H1 (cell line): Measurements from ENCODE around the gene SLC8B1. TPM values are rescaled to one million over a fixed set of nuclear protein-coding genes. Genes with fewer than 3 reads are reported as not detected.

Experiments used
- CTCF ChIA-PET: fragments of 300-600 bp; sonication (Branson Sonifier 250); formaldehyde crosslinking; loops from one replicate; lab custom pipeline; 2021; ENCODE audit not compliant: partially characterized antibody; lab: Charles Lee
- POLR2A ChIA-PET: fragments of 300-600 bp; sonication (Branson Sonifier 250); formaldehyde crosslinking; loops from one replicate; lab custom pipeline; 2021; ENCODE audit warnings: inconsistent platforms; ENCODE audit not compliant: partially characterized antibody; lab: Charles Lee
- DNase-seq, 2 experiments: peaks; one replicate each; pipeline versions ENCODE4 v3.0.0 to v3.0.0-alpha.2; 2010 to 2022; ENCODE audit warnings: low spot score in 2 of 2, low read depth in 1 of 2, mixed read lengths in 1 of 2
- FAIRE-seq: peaks from 2 replicates; lab custom pipeline; 2011; peaks lifted over from hg19 to GRCh38; lab: Jason Lieb, UNC
- H2AFZ ChIP-seq: 2 replicates; pipeline ENCODE4 v1.8.1; 2012; ENCODE audit warnings: low read length, inconsistent platforms
- H2AK5ac ChIP-seq: 2 replicates; pipeline ENCODE4 v1.6.1; 2013; ENCODE audit warnings: low read depth, low read length
- H2BK120ac ChIP-seq: replicated peaks from 2 replicates; pipeline ENCODE3; 2013; ENCODE audit warnings: low read depth, low read length, inconsistent platforms
- H2BK12ac ChIP-seq: 2 replicates; pipeline ENCODE4 v1.6.1; 2013; ENCODE audit warnings: low read depth, low read length
- H2BK15ac ChIP-seq: 2 replicates; pipeline ENCODE4 v1.6.1; 2013; ENCODE audit warnings: low read length
- H2BK20ac ChIP-seq: 2 replicates; pipeline ENCODE4 v1.6.1; 2013; ENCODE audit warnings: low read length
- H2BK5ac ChIP-seq: 2 replicates; pipeline ENCODE4 v1.6.1; 2013; ENCODE audit warnings: low read depth, low read length
- H3K14ac ChIP-seq: 2 replicates; pipeline ENCODE4 v1.6.1; 2013; ENCODE audit warnings: inconsistent platforms; ENCODE audit not compliant: insufficient read length
- H3K18ac ChIP-seq: 2 replicates; pipeline ENCODE4 v1.6.1; 2013; ENCODE audit warnings: low read length; ENCODE audit errors: extremely low read depth
- H3K23ac ChIP-seq: 2 replicates; pipeline ENCODE4 v1.6.1; 2013; ENCODE audit warnings: inconsistent platforms; ENCODE audit not compliant: insufficient read length
- H3K23me2 ChIP-seq: 2 replicates; pipeline ENCODE4 v1.6.1; 2013; ENCODE audit warnings: low read depth, low read length
- H3K27ac ChIP-seq: 2 replicates; pipeline ENCODE4 v1.6.1; 2011; ENCODE audit warnings: low read depth, low read length, inconsistent platforms
- H3K27me3 ChIP-seq, 4 experiments: replicated peaks in 1 of 4; 1 replicate in 1 of 4; 2 replicates in 3 of 4; pipeline versions ENCODE4 v1.6.1 to v1.8.1; 2011 to 2013; ENCODE audit warnings: low read length in 3 of 4, mild to moderate bottlenecking in 3 of 4, inconsistent platforms in 2 of 4, mixed read lengths in 2 of 4, moderate library complexity in 1 of 4; ENCODE audit not compliant: control insufficient read depth in 3 of 4, insufficient read depth in 3 of 4; ENCODE audit errors: extremely low read depth in 1 of 4
- H3K36me3 ChIP-seq, 4 experiments: 2 replicates each; pipeline versions ENCODE4 v1.6.1 to v1.8.1; 2011 to 2013; ENCODE audit warnings: mild to moderate bottlenecking in 4 of 4, low read length in 3 of 4, moderate library complexity in 2 of 4, control low read depth in 1 of 4, inconsistent platforms in 1 of 4; ENCODE audit not compliant: insufficient read depth in 4 of 4, control insufficient read depth in 2 of 4
- H3K4ac ChIP-seq: replicated peaks from 2 replicates; pipeline ENCODE3; 2013; ENCODE audit warnings: low read length, low read depth, mixed read lengths, inconsistent platforms; ENCODE audit not compliant: insufficient read length
- H3K4me1 ChIP-seq, 4 experiments: replicated peaks in 1 of 4; 1 replicate in 1 of 4; 2 replicates in 3 of 4; pipeline versions ENCODE4 v1.6.1 to v1.8.1; 2011 to 2013; ENCODE audit warnings: low read length in 3 of 4, inconsistent platforms in 2 of 4, mixed read lengths in 1 of 4; ENCODE audit not compliant: insufficient read depth in 4 of 4, control insufficient read depth in 3 of 4
- H3K4me2 ChIP-seq, 2 experiments: 2 replicates each; pipeline versions ENCODE4 v1.6.1 to v1.8.1; 2011 to 2013; ENCODE audit warnings: low read depth in 2 of 2, low read length in 2 of 2, control low read depth in 1 of 2, inconsistent platforms in 1 of 2, mild to moderate bottlenecking in 1 of 2; ENCODE audit not compliant: insufficient read depth in 1 of 2
- H3K4me3 ChIP-seq, 4 experiments: fragments of 200-600, 300-600 bp in 1 of 4; sonication (generic), shearing (Covaris generic), sonication (Bioruptor Twin) in 1 of 4; 2 replicates each; pipeline versions ENCODE4 v1.5.1 to v1.8.1; 2011 to 2016; ENCODE audit warnings: low read length in 4 of 4, low read depth in 3 of 4, control low read depth in 2 of 4, inconsistent platforms in 2 of 4, mild to moderate bottlenecking in 2 of 4, mixed read lengths in 1 of 4, moderate library complexity in 1 of 4; ENCODE audit not compliant: insufficient read depth in 2 of 4; ENCODE audit errors: extremely low read depth in 1 of 4
- H3K56ac ChIP-seq: replicated peaks from 2 replicates; pipeline ENCODE3; 2013; ENCODE audit warnings: low read depth, mild to moderate bottlenecking, mixed read lengths, low read length, inconsistent platforms; ENCODE audit not compliant: insufficient read length
- H3K79me1 ChIP-seq: 2 replicates; pipeline ENCODE4 v1.6.1; 2013; ENCODE audit warnings: low read depth, low read length, control low read depth
- H3K79me2 ChIP-seq, 2 experiments: 2 replicates each; pipeline versions ENCODE4 v1.6.1 to v1.8.1; 2012 to 2013; ENCODE audit warnings: low read length in 2 of 2, mild to moderate bottlenecking in 2 of 2, inconsistent platforms in 1 of 2; ENCODE audit not compliant: insufficient read depth in 2 of 2, control insufficient read depth in 1 of 2
- H3K9ac ChIP-seq, 4 experiments: replicated peaks in 1 of 4; 1 replicate in 1 of 4; 2 replicates in 3 of 4; pipeline versions ENCODE4 v1.6.1 to v1.8.1; 2011 to 2013; ENCODE audit warnings: low read depth in 3 of 4, low read length in 3 of 4, control low read depth in 2 of 4, mild to moderate bottlenecking in 2 of 4, moderate library complexity in 2 of 4, inconsistent platforms in 1 of 4; ENCODE audit errors: extremely low read depth in 1 of 4
- H3K9me3 ChIP-seq, 2 experiments: 2 replicates each; pipeline versions ENCODE4 v1.6.1 to v1.8.1; 2012 to 2013; ENCODE audit warnings: mild to moderate bottlenecking in 2 of 2, moderate library complexity in 2 of 2, control low read depth in 1 of 2, inconsistent platforms in 1 of 2, low read depth in 1 of 2, low read length in 1 of 2, mixed read lengths in 1 of 2; ENCODE audit not compliant: insufficient read depth in 2 of 2
- H4K20me1 ChIP-seq, 2 experiments: replicated peaks in 1 of 2; 2 replicates each; pipeline versions ENCODE3 to v1.8.1; 2011 to 2013; ENCODE audit warnings: inconsistent platforms in 2 of 2, low read length in 2 of 2, mild to moderate bottlenecking in 1 of 2; ENCODE audit not compliant: insufficient read depth in 2 of 2, control insufficient read depth in 1 of 2
- H4K5ac ChIP-seq: 2 replicates; pipeline ENCODE4 v1.6.1; 2013; ENCODE audit warnings: low read length, low read depth, mixed read lengths, inconsistent platforms; ENCODE audit not compliant: insufficient read length
- H4K8ac ChIP-seq: 2 replicates; pipeline ENCODE4 v1.8.0; 2013; ENCODE audit warnings: mild to moderate bottlenecking, moderate library complexity, low read length, inconsistent platforms; ENCODE audit not compliant: insufficient read depth; ENCODE audit errors: extremely low read depth
- H4K91ac ChIP-seq: replicated peaks from 2 replicates; pipeline ENCODE3; 2013; ENCODE audit warnings: low read length, mixed read lengths, inconsistent platforms; ENCODE audit not compliant: insufficient read length
- BACH1 ChIP-seq: IDR thresholded peaks from 2 replicates; pipeline ENCODE4 v1.6.1; 2012; ENCODE audit warnings: low read length, improper control_type of control experiment
- CBX5 ChIP-seq: fragments of 300-800, 300-1000 bp; sonication (generic); IDR thresholded peaks from 2 replicates; pipeline ENCODE4 v1.7.1; 2016; ENCODE audit warnings: antibody characterized with exemption, low read length, low read depth
- CHD2 ChIP-seq: IDR thresholded peaks from 2 replicates; pipeline ENCODE4 v1.6.1; 2012; ENCODE audit warnings: low read length, improper control_type of control experiment
- MAFK ChIP-seq: IDR thresholded peaks from 2 replicates; pipeline ENCODE4 v1.6.1; 2012; ENCODE audit warnings: low read depth, mild to moderate bottlenecking, improper control_type of control experiment, low read length
- NANOG ChIP-seq: IDR thresholded peaks from 2 replicates; pipeline ENCODE4 v1.6.1; 2011; ENCODE audit warnings: low read length, low read depth, mild to moderate bottlenecking, inconsistent platforms; ENCODE audit not compliant: insufficient read depth, poor library complexity, severe bottlenecking
- POLR2A ChIP-seq, 2 experiments: IDR thresholded peaks; 1 replicate in 1 of 2; 2 replicates in 1 of 2; pipeline ENCODE4 v1.6.1; 2011; ENCODE audit warnings: low read depth in 2 of 2, low read length in 2 of 2, mild to moderate bottlenecking in 2 of 2; ENCODE audit errors: control extremely low read depth in 1 of 2
- POLR2AphosphoS5 ChIP-seq: IDR thresholded peaks from 2 replicates; pipeline ENCODE4 v1.6.1; 2011; ENCODE audit warnings: low read depth, low read length
- RAD21 ChIP-seq, 2 experiments: IDR thresholded peaks in 1 of 2; conservative IDR thresholded peaks in 1 of 2; 2 replicates each; pipeline ENCODE4 v1.6.1; 2011; ENCODE audit warnings: low read depth in 2 of 2, low read length in 2 of 2, improper control_type of control experiment in 1 of 2, inconsistent platforms in 1 of 2, mild to moderate bottlenecking in 1 of 2, moderate library complexity in 1 of 2
- TEAD4 ChIP-seq: IDR thresholded peaks from 2 replicates; pipeline ENCODE4 v1.6.1; 2012; ENCODE audit warnings: low read depth, low read length, inconsistent platforms, mixed read lengths
- YY1 ChIP-seq: IDR thresholded peaks from 2 replicates; pipeline ENCODE4 v1.6.1; 2011; ENCODE audit warnings: low read depth, mild to moderate bottlenecking, low read length
- WGBS, 2 experiments: shearing (Covaris generic) in 1 of 2; methylation state at CpG; one replicate each; pipeline versions ENCODE4 v1.1.6 to v1.1.7; 2013 to 2015; ENCODE audit warnings: low lambda C conversion rate in 2 of 2, mixed read lengths in 2 of 2, inconsistent platforms in 1 of 2, low coverage in 1 of 2, missing lambda C conversion rate in 1 of 2; ENCODE audit not compliant: insufficient replicate concordance in 2 of 2, insufficient coverage in 1 of 2, insufficient read length in 1 of 2; ENCODE audit errors: extremely low coverage in 1 of 2, missing lambda C conversion rate in 1 of 2; 5-methylcytosine and 5-hydroxymethylcytosine counted together
- polyA plus RNA-seq, 7 experiments: library from polyadenylated mRNA; depleted of rRNA in 3 of 7; stranded (reverse) in 5 of 7; unstranded in 2 of 7; fragments of >200 nt in 5 of 7; fragments of 200-250 nt in 2 of 7; gene quantifications; 1 replicate in 5 of 7; 2 replicates in 1 of 7; 4 replicates in 1 of 7; pipeline versions ENCODE4 v1.2.1 to v1.2.3, GENCODE V29; 2011 to 2013; ENCODE audit warnings: missing spikeins in 2 of 7, mixed read lengths in 2 of 7
- total RNA-seq: library from RNA; stranded (reverse); fragmentation: NEBNext Ultra II Directional; extraction: Animal tissue kit (Norgen Biotek cat#: 25700); gene quantifications from 2 replicates; pipeline ENCODE4 v1.2.1, GENCODE V29; 2021
- TF ChIP-seq, protein P1 (sequence below), 3 experiments: IDR thresholded peaks; 1 replicate in 2 of 3; 2 replicates in 1 of 3; pipeline versions ENCODE4 v1.5.1 to v1.6.1; 2011; ENCODE audit warnings: low read length in 3 of 3, mild to moderate bottlenecking in 3 of 3, inconsistent platforms in 2 of 3, low read depth in 1 of 3, moderate library complexity in 1 of 3; ENCODE audit not compliant: insufficient read depth in 1 of 3; ENCODE audit errors: control extremely low read depth in 1 of 3

The SLC8B1 gene
- total and polyA plus RNA-seq, 2 of the 8 experiments (the other 6 are each of a cell fraction or from before 2014, with no cell fraction given) = 11.2 to 19.1 TPM

DNA sequence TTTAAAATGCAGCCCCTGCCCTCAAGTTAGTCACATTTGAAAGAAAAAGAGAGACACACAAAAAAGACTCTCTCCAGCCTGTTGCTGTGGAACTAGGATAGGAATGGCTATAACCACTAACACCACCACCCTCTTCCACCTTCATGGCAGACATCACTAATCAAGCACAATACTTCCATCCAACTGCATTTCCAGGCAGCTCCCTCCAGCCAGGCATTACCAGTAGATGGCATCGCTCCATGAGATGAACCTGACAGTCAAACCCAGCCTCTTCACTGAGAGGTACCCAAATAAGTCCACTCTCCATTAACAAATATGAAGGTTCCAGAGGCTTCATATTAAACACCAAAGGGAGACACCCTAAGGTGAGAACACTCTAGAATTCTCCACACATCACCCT is 24.4 kb downstream of the SLC8B1 start:
- Histone ChIP-seq H2BK120ac (no peak overlapping the region), H4K5ac (no peak overlapping the region), H4K20me1 (no peaks in the 10 kb centered on the region), H3K27me3 (no peaks in the 10 kb centered on the region), H3K23me2 (no peaks in the 10 kb centered on the region), H2AFZ (no peak overlapping the region), H3K14ac (no peak overlapping the region), H3K18ac (no peak overlapping the region), H3K4me3 (no peak overlapping the region), H3K79me1 (no peaks in the 10 kb centered on the region), H2BK5ac (no peak overlapping the region), H3K36me3 (peaks cover 0 to 6% (median 0%) of the 10 kb centered on the region in 4 experiments; a peak in 3 of 8 replicates), H2BK20ac (no peak overlapping the region), H3K4me1 (peaks cover 0 to 4% (median 0%) of the 10 kb centered on the region in 4 experiments; a peak in 3 of 7 replicates), H2BK15ac (no peak overlapping the region), H3K9me3 (peaks cover 0 to 4% of the 10 kb centered on the region in 2 experiments; a peak in 2 of 4 replicates), H3K4me2 (no peak overlapping the region), H2BK12ac (no peak overlapping the region), H2AK5ac (no peak overlapping the region), H3K9ac (no peak overlapping the region), H3K56ac (no peak overlapping the region), H3K79me2 (no peaks in the 10 kb centered on the region), H3K23ac (no peak overlapping the region), H4K8ac (no peak overlapping the region; the same call in 1 of the 2 replicates), H3K27ac (no peak overlapping the region), H3K4ac (no peak overlapping the region), H4K91ac (no peak overlapping the region)
- POLR2A ChIA-PET = interaction anchor here (0.6 to 1.4 kb wide), 4 partner anchors 12 to 111 kb away, joined by 3 read pairs; no protein-coding TSS in a partner anchor
- CTCF ChIA-PET = interaction anchor here (0.9 to 2.3 kb wide), 8 partner anchors 9 to 553 kb away, joined by 3 to 8 read pairs (median 4); no protein-coding TSS in a partner anchor
- 94% methylated on average over 1 of the region's 1 CpG; no CpG with 5 or more reads in 1 of the 2 experiments for WGBS, 2 experiments
- FAIRE-seq (peak; percentile 45), DNase-seq (no peak)
- TF ChIP-seq CBX5 = no peak
- no peak for TF ChIP-seq TEAD4
- TF ChIP-seq POLR2A (IDR thresholded peaks at IDR 0.05; ENCODE audit: control extremely low read depth in 1 of 2, low read depth in 2 of 2, low read length in 2 of 2) = no peak
- no peak for TF ChIP-seq POLR2AphosphoS5
- no peak for TF ChIP-seq NANOG
- peak in 1 of 2 experiments; percentile 22; a peak in 1 of 4 replicates for TF ChIP-seq RAD21 (IDR thresholded peaks at IDR 0.05 in 1 of 2, conservative IDR thresholded peaks at IDR 0.05 in 1 of 2; ENCODE audit: low read depth in 2 of 2, low read length in 2 of 2)
- TF ChIP-seq, protein P1, sequence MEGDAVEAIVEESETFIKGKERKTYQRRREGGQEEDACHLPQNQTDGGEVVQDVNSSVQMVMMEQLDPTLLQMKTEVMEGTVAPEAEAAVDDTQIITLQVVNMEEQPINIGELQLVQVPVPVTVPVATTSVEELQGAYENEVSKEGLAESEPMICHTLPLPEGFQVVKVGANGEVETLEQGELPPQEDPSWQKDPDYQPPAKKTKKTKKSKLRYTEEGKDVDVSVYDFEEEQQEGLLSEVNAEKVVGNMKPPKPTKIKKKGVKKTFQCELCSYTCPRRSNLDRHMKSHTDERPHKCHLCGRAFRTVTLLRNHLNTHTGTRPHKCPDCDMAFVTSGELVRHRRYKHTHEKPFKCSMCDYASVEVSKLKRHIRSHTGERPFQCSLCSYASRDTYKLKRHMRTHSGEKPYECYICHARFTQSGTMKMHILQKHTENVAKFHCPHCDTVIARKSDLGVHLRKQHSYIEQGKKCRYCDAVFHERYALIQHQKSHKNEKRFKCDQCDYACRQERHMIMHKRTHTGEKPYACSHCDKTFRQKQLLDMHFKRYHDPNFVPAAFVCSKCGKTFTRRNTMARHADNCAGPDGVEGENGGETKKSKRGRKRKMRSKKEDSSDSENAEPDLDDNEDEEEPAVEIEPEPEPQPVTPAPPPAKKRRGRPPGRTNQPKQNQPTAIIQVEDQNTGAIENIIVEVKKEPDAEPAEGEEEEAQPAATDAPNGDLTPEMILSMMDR (IDR thresholded peaks at IDR 0.05; ENCODE audit: control extremely low read depth in 1 of 3, insufficient read depth in 1 of 3, low read depth in 1 of 3, low read length in 3 of 3) = peak in 2 of 3 experiments; percentile 7 to 29; a peak in 2 of 4 replicates
- no peak for TF ChIP-seq MAFK
- TF ChIP-seq YY1 = no peak
- no peak for TF ChIP-seq CHD2
- TF ChIP-seq BACH1 = no peak
